SK-N-SH treated with all-trans-retinoic acid at 6 μM for 48 hours (cell line): ENCODE data around the gene SLC26A1.
A peak's percentile ranks its signal among the peaks of the same experiment; 100 is the strongest.

Experiments used
- ATAC-seq: fragments of 200-7000 bp; cut with Tn5 transposase; 3 replicates; pipeline ENCODE4 v1.9.1; 2020; ENCODE audit warnings: mild to moderate bottlenecking, moderate library complexity
- ARNTL ChIP-seq: fragments of 450-650 bp; formaldehyde crosslinking; IDR thresholded peaks from 2 replicates; pipeline ENCODE4 v1.5.0; 2020; ENCODE audit warnings: low read depth, mild to moderate bottlenecking, moderate library complexity, borderline replicate concordance
- BACH2 ChIP-seq: fragments of 250-450 bp; sonication (Bioruptor Pico); IDR thresholded peaks from 2 replicates; pipeline ENCODE4 v1.9.0; 2021; ENCODE audit warnings: mild to moderate bottlenecking, borderline replicate concordance
- CREB5 ChIP-seq: fragments of 250-450 bp; sonication (Bioruptor Pico); IDR thresholded peaks from 2 replicates; pipeline ENCODE4 v1.5.1; 2020; ENCODE audit warnings: low read depth, mild to moderate bottlenecking, moderate library complexity
- CSDC2 ChIP-seq: fragments of 250-450 bp; sonication (Bioruptor Pico); IDR thresholded peaks from 2 replicates; pipeline ENCODE4 v1.5.0; 2020; ENCODE audit warnings: mild to moderate bottlenecking, moderate library complexity
- CSRNP3 ChIP-seq: fragments of 250-450 bp; sonication (Bioruptor Pico); IDR thresholded peaks from 2 replicates; pipeline ENCODE4 v1.5.1; 2021; ENCODE audit warnings: mild to moderate bottlenecking, moderate library complexity
- ESRRG ChIP-seq: fragments of 250-450 bp; sonication (Bioruptor Pico); IDR thresholded peaks from 2 replicates; pipeline ENCODE4 v1.6.1; 2021; ENCODE audit warnings: mild to moderate bottlenecking
- GLIS3 ChIP-seq: fragments of 250-450 bp; sonication (Bioruptor Pico); IDR thresholded peaks from 2 replicates; pipeline ENCODE4 v1.5.0; 2020; ENCODE audit warnings: mild to moderate bottlenecking, moderate library complexity
- ISL1 ChIP-seq: fragments of 250-450 bp; sonication (Bioruptor Pico); IDR thresholded peaks from 2 replicates; pipeline ENCODE4 v2.1.2; 2022; ENCODE audit warnings: mild to moderate bottlenecking, moderate library complexity
- OSR1 ChIP-seq: fragments of 250-450 bp; sonication (Bioruptor Pico); IDR thresholded peaks from 2 replicates; pipeline ENCODE4 v1.8.0; 2022; ENCODE audit warnings: moderate library complexity, mild to moderate bottlenecking, inconsistent platforms
- PATZ1 ChIP-seq: fragments of 250-450 bp; sonication (Bioruptor Pico); IDR thresholded peaks from 2 replicates; pipeline ENCODE4 v1.8.0; 2020; ENCODE audit warnings: mild to moderate bottlenecking, moderate library complexity, borderline replicate concordance
- POU6F1 ChIP-seq: fragments of 250-450 bp; sonication (Bioruptor Pico); IDR thresholded peaks from 2 replicates; pipeline ENCODE4 v1.8.0; 2021; ENCODE audit warnings: low read depth, mild to moderate bottlenecking, moderate library complexity, borderline replicate concordance
- PPARA ChIP-seq: fragments of 250-450 bp; sonication (Bioruptor Pico); IDR thresholded peaks from 2 replicates; pipeline ENCODE4 v1.5.0; 2020; ENCODE audit warnings: mild to moderate bottlenecking, borderline replicate concordance
- RARB ChIP-seq: fragments of 250-450 bp; sonication (Bioruptor Pico); IDR thresholded peaks from 2 replicates; pipeline ENCODE4 v1.8.0; 2021; ENCODE audit warnings: mild to moderate bottlenecking, moderate library complexity
- SNAI2 ChIP-seq: fragments of 250-450 bp; sonication (Bioruptor Pico); IDR thresholded peaks from 2 replicates; pipeline ENCODE4 v1.5.0; 2020; ENCODE audit warnings: mild to moderate bottlenecking, moderate library complexity
- TCF4 ChIP-seq: fragments of 250-450 bp; sonication (Bioruptor Pico); IDR thresholded peaks from 2 replicates; pipeline ENCODE4 v1.8.0; 2021; ENCODE audit warnings: mild to moderate bottlenecking, moderate library complexity, borderline replicate concordance
- TOX ChIP-seq: fragments of 250-450 bp; sonication (Bioruptor Pico); IDR thresholded peaks from 2 replicates; pipeline ENCODE4 v1.8.0; 2021; ENCODE audit warnings: mild to moderate bottlenecking, moderate library complexity, borderline replicate concordance
- TSHZ2 ChIP-seq: fragments of 250-450 bp; sonication (Bioruptor Pico); IDR thresholded peaks from 2 replicates; pipeline ENCODE4 v1.5.0; 2020; ENCODE audit warnings: mild to moderate bottlenecking, moderate library complexity
- ZC3H10 ChIP-seq: fragments of 250-450 bp; sonication (Bioruptor Pico); IDR thresholded peaks from 2 replicates; pipeline ENCODE4 v1.5.1; 2021; ENCODE audit warnings: mild to moderate bottlenecking, moderate library complexity
- ZFP30 ChIP-seq: fragments of 450-650 bp; formaldehyde crosslinking; IDR thresholded peaks from 2 replicates; pipeline ENCODE4 v1.5.0; 2022; ENCODE audit warnings: mild to moderate bottlenecking, moderate library complexity
- ZNF565 ChIP-seq: fragments of 450-650 bp; formaldehyde crosslinking; conservative IDR thresholded peaks from 2 replicates; pipeline ENCODE4 v1.5.0; 2020; ENCODE audit warnings: low read depth, mild to moderate bottlenecking, moderate library complexity
- ZNF70 ChIP-seq: fragments of 450-650 bp; formaldehyde crosslinking; IDR thresholded peaks from 2 replicates; pipeline ENCODE4 v1.5.0; 2020; ENCODE audit warnings: mild to moderate bottlenecking, moderate library complexity

Gene SLC26A1

GRCh38 chr4:997375-998071, 4.3 kb upstream of the SLC26A1 start:
- ATAC-seq, result peak; percentile 21; the same call in 2 of the 3 replicates
- TF ChIP-seq CSRNP3 (CRISPR knock-in tag) (no peak), ESRRG (CRISPR knock-in tag) (no peak), TCF4 (no peak), POU6F1 (CRISPR knock-in tag) (no peak), BACH2 (CRISPR knock-in tag) (no peak), PPARA (CRISPR knock-in tag) (no peak), SNAI2 (CRISPR knock-in tag) (no peak), CREB5 (CRISPR knock-in tag) (no peak), CSDC2 (no peak), ZNF565 (no peak), TSHZ2 (CRISPR knock-in tag) (no peak), GLIS3 (CRISPR knock-in tag) (no peak), RARB (CRISPR knock-in tag) (no peak), PATZ1 (no peak), TOX (no peak), ZFP30 (CRISPR knock-in tag) (no peak), ISL1 (CRISPR knock-in tag) (no peak), ZNF70 (CRISPR knock-in tag) (no peak), ARNTL (CRISPR knock-in tag) (no peak), ZC3H10 (CRISPR knock-in tag) (no peak)

- no peak for TF ChIP-seq CREB5 (CRISPR knock-in tag)
- no peak for TF ChIP-seq TCF4
- TF ChIP-seq CSRNP3 (CRISPR knock-in tag), result no peak
- TF ChIP-seq OSR1 (CRISPR knock-in tag), result no peak
- no peak for TF ChIP-seq TSHZ2 (CRISPR knock-in tag)
- TF ChIP-seq, all 23 proteins: peak for 0
- no peak for ATAC-seq
Observed at GRCh38 chr4:996997-997374, 3.8 kb upstream of the SLC26A1 start.
